DMS153 treated with DMSO at 0.1 percent for 48 hours (cell line): Measurements from ENCODE around the gene UBASH3B.
"Not testable (repeated sequence)": the region's sequence is repeated elsewhere in the genome, so short reads cannot be mapped to it uniquely, and the experiment has no call there.

ENCODE experiments used
- DNase-seq: peaks from one replicate; lab custom pipeline; 2025; ENCODE audit not compliant: unreplicated experiment; lab: John Stamatoyannopoulos, UW

Gene UBASH3B

DNA sequence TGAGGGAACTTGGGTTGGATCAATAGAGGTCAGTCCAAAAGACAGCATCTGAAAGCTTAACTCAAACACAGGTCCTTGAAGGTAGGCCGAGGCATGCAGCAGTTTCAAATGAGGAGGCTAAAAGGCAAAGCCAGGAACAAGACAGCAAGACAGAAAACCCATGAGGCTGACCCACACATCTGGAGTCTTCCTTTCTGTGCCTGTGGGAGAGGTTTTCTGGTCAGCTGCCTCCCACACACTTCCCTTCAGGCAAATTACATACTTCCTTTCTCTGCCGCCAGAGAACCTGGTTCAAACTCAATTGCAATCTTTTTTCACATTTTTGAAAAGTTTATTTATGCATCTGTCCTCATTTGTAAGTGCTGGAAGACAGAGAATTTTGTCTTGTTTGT is 153.0 kb downstream of the UBASH3B start:
- no peak for DNase-seq

DNA sequence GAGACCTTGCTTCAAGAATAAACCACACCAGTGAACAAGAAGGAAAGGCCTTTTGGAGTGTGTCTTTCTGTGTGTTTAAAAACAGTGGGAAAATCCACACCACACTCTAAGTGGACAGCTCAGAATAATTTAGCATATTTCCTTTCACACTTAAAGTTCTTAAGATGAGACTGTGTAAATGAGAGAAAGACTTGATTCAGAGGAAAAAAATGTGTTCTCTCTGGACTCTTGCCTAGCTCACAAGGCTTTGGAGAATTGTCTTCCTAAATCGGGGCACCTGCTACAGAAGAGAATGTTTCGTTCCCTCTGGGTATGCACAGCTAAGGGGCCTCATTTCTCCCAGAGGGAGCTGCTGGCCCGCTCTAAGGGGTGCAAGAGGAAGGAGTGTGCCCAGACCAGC is 154.3 kb downstream of the UBASH3B start:
- DNase-seq, result no peak

DNA sequence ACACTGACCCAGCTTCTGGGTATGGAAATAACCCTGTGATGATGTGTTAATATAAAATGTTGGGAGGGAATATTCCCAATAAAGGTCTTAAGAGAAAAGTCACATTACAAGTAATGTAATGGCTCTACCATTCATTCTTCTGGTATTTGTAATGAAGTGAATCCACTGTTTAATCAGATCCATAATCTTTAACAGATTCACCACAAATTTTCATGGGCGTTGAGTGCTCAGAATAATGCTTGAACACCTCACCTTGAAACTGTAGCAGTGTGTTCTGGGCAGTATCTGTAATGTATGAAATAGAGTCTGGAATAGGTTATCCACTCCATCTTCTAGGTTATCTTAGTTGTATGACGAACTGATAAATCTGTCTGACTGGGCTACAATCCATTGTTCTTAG is 156.2 kb downstream of the UBASH3B start:
- no peak for DNase-seq

DNA sequence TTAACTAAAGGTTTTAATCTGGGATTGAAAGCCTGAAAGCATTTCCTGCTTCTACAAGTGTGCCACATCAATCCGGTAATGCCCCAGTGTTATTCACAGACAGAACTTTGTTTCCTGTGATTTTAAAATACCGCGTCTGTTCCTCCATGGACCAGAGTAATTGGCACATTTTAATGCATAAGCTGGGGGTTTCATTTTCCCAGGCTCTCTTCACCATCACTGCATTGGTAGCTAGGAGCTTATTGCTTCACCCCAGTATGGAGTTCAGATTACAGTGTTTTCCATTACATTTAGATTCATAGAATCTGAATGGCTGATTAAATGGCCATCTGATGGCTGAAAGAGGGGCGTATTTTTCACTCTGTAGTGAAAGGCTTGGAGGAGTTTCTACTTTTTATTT is 157.1 kb downstream of the UBASH3B start:
- no peak for DNase-seq

DNA sequence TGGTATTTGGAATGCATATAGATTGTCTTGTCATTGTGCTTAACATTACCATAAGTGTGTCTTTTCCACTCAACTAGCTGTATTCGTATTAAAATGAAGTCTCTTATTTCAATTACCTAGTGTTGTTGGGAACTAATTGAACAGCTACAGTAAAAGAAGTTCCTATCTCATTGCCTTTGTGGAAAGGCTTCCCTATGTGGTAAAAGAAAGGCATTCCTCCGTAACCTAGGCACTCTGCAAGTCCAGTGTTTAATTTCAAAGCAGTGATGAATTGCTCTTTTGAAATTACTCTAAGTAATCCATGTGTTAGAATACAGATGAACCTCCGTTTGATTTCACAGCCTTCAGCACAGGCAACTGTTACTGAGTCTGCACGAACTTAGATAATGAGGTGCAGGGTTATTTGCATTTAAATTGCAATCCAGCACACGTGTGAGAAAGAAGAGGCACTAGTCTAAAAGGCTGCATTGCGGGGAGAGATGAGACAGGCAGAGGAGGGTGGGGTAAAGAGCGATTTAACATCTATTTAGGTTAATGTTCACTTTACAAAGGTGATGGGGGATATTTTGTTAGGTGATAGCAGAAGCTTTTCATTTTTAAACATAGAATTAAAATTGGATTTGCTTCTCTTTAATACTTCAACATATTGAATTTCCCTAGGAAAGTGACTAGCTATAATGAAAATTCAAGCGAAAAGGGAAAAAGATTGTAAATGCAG is 157.8 kb downstream of the UBASH3B start:
- no peak for DNase-seq

DNA sequence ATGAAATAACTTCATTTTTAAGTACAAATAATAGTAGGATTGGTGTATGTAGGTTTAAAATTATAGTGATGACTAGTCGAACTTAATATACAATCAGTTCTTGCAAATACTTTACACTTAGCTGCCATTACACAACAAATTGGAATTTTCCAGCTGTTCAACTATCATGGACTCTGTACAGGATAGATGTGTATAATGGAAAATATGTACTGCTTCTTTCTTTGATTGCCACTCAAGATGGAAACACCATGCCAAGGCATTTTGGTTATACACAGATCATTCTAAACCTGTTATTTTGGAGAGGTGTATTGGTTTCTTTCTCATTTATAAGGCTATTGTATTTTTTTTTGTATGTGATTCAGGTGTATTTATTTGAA is 158.4 kb downstream of the UBASH3B start:
- DNase-seq, result no peak

DNA sequence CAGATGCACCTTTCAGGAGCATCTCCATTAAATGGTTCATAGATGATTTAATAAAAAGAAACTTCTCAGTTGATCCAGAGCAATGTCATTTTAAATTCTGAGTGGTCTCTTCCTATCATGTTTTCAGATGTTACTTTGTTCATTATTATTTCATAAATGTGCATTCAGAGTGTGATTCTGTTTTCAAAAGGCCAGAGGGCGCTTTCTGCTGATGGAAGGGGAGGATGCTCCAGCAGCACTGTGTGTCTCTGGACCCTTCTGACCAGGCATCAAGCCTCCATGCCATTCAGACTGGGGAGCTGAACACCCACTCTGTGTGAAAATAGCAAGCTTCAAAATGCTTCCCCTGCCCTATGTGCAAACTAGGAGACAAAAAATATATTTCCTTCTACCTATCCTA is 158.9 kb downstream of the UBASH3B start:
- DNase-seq, result no peak

DNA sequence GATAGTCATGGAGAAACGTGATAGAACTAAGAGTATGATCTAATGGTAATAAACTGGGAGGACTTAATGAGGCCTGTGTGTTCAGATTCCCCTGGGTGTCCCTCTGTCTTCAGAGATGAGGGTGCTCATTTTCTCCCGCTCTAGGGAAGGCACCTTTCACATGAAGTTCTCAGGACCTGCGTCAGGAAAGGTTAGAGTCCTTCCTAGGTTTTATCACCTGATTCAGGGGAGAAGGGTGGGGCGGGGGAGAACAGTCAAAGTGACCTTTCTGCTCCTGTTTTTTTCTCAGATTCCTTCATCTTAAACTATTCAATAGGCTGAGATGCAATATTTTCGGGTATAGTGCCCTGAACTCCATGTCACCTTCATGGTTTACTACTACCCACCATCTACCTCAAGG is 160.4 kb downstream of the UBASH3B start:
- DNase-seq, result no peak

DNA sequence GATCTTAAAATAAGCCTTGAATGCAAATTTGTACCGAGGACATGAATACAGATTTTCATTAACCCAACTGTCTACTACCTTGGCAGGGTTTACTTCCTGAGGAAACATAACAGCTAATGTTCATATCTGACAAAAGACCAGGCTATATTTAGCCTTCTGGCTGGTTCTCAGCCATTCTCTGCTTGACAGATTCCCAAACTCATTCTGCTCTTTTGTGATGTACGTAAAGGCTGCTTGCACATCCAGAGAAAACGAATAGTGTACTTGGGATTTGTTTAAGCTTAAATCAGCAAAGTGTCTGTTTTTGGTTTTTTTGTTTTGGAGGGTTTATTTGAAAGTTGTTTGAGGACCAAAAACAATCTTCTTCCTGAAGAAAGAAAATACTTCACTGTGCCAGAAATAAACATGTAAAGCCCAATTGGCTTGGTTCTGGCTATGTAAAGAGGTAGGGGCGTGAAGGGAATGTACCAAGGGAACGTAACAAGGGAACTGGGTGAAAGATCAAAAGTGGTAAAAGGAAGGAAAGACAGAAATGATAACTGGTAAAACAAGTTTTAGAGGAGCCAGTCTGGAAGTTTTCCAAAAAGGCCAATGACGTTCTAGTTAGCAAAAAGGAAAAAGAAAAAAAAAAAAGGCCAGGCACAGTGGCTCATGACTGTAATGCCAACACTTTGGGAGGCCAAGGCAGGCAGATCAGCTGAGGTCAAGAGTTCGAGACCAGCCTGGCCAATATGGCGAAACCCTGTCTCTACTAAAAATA is 161.4 kb downstream of the UBASH3B start:
- no peak for DNase-seq

DNA sequence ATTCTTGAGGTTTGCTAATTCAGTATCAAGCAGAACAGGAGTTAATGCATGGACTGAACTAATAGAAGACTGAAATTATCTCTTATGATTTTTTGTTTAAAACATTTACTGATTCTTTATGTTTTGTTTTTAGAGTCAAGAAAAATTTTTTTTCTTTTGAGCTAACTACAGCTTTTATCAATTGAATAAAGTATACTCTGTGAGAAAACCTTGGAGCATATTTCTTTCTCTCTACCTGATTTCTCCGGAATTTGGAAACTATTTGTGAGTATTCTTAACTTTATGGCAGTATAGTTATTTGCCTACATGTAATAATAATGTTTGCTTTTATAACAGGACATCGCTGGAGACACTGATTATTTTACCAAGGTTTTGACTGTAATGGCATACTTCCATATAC is 164.6 kb downstream of the UBASH3B start:
- DNase-seq, result no peak

DNA sequence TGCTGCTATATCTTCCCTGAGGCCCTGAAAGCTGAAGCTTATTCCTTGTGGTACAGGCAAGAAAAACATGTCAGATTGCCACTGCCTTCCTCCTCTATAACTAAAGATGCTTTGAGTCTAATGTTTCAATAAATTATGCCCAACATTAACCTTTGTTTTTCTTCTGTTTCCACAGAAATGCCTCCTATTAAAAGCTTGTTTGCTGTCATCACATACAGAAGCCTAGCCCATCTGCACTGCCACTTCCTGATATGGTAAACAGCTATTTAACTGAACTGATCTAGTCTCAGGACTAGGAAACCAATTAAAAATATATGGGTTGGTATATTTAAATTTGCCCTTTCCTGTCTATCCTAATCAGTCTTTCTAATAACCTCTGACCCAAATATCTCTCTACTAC is 165.6 kb downstream of the UBASH3B start:
- DNase-seq, result no peak

DNA sequence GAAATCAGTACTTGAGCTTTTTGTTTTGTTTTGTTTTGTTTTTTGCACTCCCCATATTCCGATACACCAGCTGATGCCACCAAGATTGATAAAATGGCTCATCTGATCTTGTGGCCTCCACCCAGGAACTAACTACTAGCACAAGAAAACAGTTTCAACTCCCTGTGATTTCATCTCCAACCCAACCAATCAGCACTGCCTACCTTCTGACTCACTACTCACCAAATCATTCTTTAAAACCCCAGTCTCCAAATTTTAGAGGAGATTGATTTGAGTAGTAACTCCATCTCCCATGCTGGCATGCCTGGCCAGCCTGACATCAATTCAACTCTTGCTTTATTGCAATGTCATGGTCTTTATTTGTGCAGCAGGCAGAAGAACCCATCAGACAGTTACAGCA is 166.7 kb downstream of the UBASH3B start:
- DNase-seq, result no peak

DNA sequence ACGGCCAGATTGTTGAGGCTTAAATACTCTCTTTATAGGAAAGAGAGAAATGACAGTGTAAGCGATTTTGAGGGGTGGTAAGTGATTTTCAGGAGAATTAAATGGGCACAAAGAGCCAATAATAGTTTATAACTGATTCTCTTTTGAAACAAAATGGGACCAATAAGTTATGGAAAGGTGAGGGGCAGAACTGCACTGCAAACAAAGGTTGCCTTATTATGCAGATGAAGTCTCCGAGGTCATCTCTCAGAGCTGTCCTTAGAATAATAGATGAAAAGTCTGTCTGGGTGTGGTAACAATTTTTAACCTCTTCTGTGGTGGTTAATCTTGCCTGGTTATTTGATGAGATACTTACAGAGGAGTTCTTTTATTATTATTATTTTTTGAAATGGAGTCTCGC is 168.0 kb downstream of the UBASH3B start:
- no peak for DNase-seq

DNA sequence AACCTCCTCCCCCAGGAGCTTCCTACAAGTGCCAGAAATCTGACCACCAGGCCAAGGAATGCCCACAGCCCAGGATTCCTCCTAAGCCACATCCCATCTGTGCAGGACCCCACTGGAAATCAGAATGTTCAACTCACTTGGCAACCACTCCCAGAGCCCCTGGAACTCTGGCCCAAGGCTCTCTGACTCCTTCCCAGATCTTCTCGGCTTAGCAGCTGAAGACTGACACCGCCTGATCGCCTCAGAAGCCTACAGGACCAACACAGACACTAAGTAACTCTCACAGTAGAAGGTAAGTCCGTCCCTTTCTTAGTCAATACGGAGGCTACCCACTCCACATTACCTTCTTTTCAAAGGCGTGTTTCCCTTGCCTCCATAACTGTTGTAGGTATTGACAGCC is 173.8 kb downstream of the UBASH3B start:
- not testable (repeated sequence) for DNase-seq

DNA sequence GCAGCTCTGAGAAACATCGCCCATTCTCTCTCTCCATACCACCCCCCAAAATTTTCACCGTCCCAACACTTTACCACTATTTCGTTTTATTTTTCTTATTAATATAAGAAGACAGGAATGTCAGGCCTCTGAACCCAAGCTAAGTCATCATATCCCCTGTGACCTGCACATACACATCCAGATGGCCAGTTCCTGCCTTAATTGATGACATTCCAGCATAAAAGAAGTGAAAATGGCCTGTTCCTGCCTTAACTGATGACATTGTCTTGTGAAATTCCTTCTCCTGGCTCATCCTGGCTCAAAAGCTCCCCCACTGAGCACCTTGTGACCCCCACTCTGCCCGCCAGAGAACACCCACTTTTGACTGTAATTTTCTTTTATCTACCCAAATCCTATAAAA is 176.8 kb downstream of the UBASH3B start:
- DNase-seq, result not testable (repeated sequence)

DNA sequence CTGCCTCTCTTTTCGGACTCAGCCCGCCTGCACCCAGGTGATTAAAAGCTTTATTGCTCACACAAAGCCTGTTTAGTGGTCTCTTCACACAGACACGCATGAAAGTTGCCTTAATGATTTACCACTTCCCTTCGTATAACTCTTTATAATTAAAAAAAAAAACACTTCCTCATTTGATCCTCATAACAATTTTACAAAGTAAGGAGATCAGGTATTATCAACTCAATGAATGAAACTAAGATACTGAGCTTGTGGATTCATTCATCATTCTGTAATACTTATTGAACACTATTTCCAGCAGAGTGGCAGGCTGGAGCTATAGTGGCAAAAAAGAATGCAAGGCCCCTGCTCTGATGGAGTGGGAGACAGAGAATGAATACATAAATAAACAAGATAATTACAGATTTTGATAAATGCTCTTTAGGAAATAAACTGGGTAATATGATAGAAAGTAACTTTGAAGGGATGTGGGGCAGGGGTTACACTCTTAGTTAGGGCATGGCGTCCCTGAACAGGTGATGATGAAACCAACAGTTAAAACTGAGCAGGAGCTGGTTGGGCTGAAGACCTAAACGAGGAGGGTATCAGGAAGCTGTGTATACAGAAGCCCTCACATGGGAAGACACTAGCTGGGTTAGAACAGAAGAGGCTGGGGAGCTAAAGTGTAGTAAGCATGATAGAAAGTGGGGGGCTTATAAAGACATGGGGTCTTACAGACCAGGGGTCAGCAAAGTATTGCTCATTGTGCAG is 177.4 kb downstream of the UBASH3B start:
- DNase-seq, result no peak

DNA sequence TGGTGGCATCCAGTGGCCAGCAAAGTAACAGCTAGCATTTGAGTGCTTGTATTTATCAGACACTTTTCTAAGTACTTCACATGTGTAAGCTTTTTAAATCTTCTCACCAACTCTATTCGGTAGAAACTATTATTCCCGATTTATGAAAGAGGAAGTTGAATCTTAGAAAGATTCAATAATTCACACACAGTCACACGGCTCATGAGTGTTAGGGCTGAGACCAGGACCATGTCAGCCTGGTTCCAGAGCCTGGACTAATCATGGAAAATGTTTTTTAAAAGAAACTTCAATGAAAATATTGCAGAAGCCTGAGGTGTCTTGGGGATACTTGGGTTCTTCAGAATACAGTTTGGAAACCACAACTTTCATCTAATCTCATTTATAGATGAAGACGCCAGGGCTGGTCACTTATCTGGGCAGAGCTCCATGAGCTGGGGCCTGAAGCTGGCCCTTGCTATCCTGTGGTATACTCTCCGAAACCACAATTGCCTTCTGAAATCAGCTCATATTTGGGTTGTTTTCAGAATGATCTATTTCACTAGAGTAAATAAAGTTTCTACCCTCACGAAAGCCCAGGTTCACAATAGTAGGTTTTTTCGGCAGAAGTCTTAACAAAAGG is 178.4 kb downstream of the UBASH3B start:
- DNase-seq, result no peak

DNA sequence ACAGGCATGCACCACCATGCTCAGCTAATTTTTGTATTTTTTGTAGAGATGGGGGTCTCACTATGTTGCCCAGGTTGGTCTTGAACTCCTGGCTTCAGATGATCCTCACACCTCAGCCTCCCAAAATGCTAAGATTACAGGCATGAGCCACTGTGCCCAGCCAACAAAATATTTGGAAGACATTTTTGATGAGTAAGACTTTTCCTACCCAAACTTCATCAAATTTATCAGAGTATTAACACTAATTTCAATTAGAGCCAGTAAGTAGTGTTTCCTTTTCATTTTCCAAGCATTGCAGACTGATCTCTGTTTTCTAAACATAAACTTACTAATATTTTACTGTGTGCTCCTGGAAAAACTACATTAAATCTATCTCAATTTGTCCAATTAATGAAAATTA is 181.4 kb downstream of the UBASH3B start:
- no peak for DNase-seq

DNA sequence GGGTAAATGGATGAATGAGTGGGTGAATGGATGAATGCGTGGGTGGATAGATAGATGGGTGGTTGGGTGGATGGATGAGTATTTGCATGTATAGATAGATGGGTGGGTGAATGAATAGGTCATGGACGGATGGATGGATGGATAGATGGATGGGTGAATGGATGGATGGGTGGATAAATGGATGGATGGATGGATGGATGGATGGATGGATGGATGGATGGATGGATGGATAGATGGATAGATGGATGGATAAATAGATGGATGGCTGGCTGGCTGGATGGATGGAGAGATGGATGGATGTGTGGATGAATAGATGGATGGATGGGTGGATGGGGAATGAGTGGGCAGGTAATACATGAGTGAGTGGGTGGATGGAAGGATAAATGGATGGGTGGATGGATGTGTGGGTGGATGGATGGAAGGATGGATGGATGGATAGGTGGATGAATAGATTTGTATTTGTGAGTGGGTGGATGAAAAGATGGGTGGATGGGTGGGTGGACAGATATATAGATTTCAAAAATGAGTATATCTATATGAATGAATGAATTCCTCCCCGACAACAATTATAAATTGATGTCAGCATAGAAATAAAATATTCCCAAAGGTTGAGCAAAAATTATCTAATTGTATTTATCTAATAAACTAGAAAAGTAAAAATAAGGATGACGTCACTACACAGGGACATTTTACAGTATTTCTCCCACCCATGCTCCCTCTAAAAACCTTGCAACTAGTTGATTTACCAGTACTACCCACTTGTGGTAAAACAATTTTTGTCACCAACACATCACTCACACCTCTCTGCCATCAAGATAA is 182.2 kb downstream of the UBASH3B start:
- no peak for DNase-seq

DNA sequence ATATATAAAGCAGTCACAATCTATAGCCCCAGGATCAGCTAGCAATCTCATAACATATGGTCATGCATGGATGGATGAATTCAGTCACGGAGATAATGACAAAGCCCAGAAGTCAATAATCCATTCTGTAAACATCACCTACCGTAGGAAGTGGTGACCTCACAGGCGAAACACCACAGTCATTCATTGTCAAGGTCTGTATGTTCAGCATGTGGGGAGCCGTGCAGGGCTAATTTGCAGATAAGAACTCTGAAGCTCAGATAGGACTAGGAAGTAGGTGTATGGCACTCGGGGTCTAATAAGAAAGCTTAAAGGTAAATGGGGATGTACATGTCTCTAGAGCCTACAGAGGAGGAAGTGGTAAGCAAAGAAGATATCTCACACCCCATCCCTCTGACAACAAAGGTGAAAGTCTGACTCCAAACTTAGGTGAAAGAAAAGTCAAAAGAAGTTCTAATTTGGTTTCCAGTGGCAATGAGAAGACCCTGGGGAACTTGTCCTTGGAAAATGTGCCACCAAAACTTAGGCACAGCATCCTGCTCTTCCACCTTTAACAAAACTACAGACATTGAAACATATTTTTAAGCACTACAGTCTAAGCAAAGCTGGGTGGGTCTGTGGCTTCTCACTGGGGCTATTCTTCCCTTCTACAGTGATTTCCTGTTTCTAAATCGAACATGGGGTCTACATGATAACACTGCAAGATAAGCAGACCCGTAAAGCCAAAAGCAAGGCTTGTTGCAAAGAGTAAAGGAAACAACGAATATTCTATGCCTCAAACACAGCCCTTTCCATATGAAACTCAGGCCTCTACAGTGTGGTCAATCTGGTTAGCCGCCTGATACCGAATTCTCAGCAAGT is 188.0 kb downstream of the UBASH3B start:
- DNase-seq, result peak; percentile 39
